Stimulated activated CD8-positive, alpha-beta memory T cell treated with anti-CD3 and anti-CD28 coated beads, Interleukin-12 subunit alpha, Interleukin-12 subunit beta, amount 100 ng/mL, for 24 hours (primary cell): ENCODE data around the gene PCDHA3.
"Not testable (repeated sequence)": the region's sequence is repeated elsewhere in the genome, so short reads cannot be mapped to it uniquely, and the experiment has no call there.

Experiments
- DNase-seq: peaks from one replicate; pipeline ENCODE4 v3.0.0-alpha.2; 2020; ENCODE audit errors: extremely low read depth

The PCDHA3 gene

DNA sequence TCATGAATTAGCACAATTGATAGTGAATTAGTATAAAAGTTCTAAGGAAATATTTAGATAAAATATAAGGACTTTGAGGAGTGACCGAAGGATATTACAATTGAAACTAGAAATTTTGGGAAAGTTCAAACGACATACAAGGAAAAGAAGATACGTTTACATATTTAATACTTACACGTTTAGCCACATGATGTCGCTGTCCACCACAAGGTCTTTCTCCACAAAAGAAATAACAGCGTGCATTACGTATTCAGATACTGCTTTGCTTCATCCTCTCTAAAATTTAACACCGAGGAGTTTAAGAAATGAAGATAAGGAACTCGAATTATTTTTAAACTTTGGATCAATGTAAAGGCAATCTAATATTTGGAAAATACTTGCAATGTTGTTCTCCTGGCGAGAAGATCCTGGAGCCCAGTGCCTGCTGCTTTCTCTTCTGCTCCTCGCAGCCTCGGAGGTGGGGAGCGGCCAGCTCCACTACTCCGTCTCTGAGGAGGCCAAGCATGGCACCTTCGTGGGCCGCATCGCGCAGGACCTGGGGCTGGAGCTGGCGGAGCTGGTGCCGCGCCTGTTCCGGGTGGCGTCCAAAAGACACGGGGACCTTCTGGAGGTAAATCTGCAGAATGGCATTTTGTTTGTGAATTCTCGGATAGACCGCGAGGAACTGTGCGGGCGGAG lies at the start of gene PCDHA3:
Gene PCDHA3, plus strand, starts transcription at position 242 of the 678 bp plus-strand sequence.
- DNase-seq = no peak

DNA sequence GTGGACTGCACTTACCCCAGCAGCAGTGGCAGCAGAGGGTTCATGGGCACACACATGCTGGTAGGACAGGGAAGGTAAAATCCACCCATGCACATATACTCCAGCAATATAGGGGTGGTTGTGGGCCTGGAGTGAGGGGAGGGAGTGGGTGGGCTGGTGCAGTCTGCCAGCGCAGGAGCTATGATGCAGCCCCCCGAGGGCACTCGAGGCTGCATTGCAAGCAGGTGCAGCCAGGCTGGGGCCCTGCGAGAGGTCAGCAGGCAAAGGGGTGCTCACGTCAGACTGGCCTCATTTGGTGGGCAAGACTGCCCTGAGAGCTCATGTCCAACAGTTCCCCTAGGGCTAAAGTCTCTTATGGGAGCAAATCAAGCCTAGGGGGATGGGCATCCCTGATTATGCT lies 47.3 kb upstream of the PCDHA3 start:
- no peak for DNase-seq

DNA sequence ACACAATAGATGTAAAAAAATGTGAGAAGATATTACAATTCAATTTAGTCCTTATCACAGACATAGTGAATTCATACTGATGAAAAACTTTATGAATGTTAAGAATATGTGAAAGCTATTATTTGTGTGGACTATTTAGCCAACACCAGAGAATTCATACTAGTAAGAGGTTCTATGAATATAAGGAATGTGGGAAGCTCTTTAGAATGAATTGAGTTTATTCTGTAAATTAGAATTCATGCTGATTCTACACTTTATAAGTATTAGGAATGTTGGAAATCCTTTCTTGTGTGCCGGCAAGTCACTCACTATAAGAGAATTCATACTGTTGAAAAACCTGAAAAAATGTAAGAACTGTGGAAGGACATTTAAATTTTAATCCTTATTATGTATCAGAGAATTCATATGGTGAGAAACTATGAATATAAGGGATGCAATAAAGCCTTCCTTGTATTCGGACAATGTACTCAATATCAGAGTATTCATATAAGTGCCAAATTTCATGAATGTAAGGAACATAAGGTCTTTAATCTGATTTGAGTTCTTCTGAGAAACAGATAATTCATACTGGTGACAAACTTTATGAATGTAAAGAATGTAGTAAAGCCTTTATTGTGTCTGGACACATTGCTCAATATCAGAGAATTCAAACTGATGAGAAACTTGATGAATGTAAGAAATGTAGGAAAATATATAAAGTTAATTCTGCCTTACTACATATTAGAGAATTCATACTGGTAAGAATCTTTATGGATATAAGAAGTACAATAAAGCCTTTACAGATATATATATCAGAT lies 36.5 kb upstream of the PCDHA3 start:
- no peak for DNase-seq

DNA sequence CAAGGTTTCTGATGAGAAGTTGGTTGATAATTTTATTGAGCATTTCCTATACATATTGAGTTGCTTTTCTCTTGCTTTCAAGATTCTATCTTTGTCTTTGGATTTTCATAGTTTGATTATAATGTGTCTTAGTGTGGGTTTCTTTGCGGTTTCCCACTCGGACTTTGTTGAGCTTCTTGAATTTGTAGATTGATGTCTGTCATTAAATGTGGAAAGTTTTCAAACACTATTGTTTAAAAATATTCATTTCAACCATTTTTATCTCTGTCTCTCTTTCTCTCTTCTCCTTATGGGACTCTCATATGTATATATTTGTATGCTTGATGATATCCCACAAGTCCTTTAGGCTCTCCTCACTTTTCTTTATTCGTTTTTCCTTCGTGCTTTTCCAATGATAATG lies 33.4 kb upstream of the PCDHA3 start:
- no peak for DNase-seq

DNA sequence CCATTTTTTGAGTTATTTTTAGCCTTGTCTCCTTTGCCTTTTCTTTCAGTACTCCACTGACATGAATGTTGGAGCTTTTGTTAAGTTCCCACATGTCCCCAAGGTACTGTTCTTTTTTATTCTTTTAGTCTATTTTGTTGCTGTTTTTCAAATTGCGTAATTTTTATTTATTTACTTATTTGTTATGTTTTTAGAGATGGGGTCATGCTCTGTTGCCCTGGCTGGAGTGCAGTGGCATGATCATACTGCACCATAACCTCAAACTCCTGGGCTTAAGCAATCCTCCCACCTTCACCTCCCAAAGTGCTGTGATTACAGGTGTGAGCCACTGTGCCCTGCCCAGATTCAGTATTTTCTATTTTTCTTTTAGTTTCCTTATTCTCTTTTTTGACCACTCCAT lies 20.3 kb upstream of the PCDHA3 start:
- no peak for DNase-seq

- DNase-seq = no peak
These were observed 14.8 kb upstream of the PCDHA3 start, which contains the start of gene PCDHA1 for GRCh38 chr5:140785905-140786686. TSS of gene PCDHA1 (plus strand) at chr5:140786140.

GRCh38 chr5:140787422-140787821 lies 13.4 kb upstream of the PCDHA3 start:
- not testable (repeated sequence) for DNase-seq

DNA sequence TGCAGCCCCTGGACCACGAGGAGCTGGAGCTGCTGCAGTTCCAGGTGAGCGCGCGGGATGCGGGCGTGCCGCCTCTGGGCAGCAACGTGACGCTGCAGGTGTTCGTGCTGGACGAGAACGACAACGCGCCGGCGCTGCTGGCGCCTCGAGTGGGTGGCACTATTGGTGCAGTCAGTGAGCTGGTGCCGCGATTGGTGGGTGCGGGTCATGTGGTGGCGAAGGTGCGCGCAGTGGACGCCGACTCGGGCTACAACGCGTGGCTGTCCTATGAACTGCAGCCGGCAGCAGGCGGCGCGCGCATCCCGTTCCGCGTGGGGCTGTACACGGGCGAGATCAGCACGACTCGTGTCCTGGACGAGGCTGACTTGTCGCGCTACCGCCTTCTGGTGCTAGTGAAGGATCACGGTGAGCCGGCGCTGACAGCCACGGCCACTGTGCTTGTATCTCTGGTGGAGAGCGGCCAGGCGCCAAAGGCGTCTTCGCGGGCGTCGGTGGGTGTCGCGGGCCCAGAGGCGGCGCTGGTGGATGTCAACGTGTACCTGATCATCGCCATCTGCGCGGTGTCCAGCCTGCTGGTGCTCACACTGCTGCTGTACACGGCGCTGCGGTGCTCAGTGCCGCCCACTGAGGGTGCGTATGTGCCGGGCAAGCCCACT lies 12.9 kb upstream of the PCDHA3 start:
- not testable (repeated sequence) for DNase-seq

DNA sequence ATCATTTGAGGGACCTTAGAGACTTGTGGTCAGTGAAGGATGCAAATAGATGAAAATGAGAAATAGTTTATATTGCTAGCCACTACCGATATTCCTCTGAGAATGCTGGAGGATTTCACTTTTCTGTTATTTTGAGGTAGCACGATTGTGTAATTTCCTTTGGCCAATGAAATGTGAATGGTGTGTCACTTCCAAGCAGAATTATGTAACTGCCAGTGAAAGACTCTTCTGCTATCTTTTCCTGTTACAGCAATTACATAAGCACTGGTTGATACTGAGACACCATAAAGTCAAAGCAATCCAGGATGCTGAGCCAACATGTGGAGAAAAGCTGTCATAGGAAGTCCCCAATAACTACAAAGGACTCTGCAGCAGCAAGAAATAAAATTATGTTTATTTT lies 9.8 kb upstream of the PCDHA3 start:
- DNase-seq = no peak

DNA sequence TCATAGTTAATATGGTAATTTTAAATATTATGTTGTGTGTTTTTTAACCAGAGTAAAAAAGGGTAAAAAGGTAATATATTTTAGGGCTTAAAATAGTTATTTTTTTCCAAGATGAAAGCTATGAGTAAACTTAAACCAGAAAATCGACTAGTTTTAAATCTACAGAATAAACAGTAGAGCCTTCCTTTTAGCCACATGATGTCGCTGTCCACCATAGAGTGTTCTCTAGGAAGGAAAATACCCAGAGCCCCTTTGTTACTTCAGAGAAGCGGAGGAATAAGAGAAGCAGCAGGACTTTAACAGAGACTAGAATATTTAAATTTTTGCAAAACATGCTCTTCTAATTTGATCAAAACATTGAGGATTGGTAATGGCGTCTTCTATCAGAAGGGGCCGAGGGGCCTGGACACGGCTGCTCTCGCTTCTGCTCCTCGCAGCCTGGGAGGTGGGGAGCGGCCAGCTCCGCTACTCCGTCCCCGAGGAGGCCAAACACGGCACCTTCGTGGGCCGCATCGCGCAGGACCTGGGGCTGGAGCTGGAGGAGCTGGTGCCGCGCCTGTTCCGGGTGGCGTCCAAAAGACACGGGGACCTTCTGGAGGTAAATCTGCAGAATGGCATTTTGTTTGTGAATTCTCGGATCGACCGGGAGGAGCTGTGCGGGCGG lies 6.1 kb upstream of the PCDHA3 start, which contains the start of gene PCDHA2:
Gene PCDHA2, plus strand, starts transcription at position 258 of the 664 bp plus-strand sequence.
- DNase-seq = no peak

DNA sequence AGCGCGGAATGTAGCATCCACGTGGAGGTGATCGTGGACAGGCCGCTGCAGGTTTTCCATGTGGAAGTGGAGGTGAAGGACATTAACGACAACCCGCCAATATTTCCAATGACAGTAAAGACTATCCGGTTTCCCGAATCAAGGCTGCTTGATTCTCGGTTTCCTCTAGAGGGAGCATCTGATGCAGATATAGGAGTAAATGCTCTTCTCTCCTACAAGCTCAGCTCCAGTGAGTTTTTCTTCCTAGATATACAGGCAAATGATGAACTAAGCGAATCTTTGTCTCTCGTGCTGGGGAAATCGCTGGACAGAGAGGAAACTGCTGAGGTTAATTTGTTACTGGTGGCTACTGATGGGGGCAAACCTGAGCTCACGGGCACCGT lies 5.6 kb upstream of the PCDHA3 start:
- DNase-seq = no peak

GRCh38 chr5:140796072-140796717 lies 4.7 kb upstream of the PCDHA3 start:
- DNase-seq = not testable (repeated sequence)

- DNase-seq = no peak
These were observed 4.2 kb upstream of the PCDHA3 start for GRCh38 chr5:140796718-140797095.

- no peak for DNase-seq
These were observed 611 bp downstream of the PCDHA3 start for GRCh38 chr5:140801494-140801841.

GRCh38 chr5:140802381-140802780 lies 1.5 kb downstream of the PCDHA3 start:
- not testable (repeated sequence) for DNase-seq

GRCh38 chr5:140802781-140803271 lies 2.0 kb downstream of the PCDHA3 start:
- no peak for DNase-seq

- DNase-seq = no peak
These were observed 6.2 kb downstream of the PCDHA3 start, which contains the start of gene PCDHA4 for GRCh38 chr5:140806834-140807775. TSS of gene PCDHA4 (plus strand) at chr5:140807068.

DNA sequence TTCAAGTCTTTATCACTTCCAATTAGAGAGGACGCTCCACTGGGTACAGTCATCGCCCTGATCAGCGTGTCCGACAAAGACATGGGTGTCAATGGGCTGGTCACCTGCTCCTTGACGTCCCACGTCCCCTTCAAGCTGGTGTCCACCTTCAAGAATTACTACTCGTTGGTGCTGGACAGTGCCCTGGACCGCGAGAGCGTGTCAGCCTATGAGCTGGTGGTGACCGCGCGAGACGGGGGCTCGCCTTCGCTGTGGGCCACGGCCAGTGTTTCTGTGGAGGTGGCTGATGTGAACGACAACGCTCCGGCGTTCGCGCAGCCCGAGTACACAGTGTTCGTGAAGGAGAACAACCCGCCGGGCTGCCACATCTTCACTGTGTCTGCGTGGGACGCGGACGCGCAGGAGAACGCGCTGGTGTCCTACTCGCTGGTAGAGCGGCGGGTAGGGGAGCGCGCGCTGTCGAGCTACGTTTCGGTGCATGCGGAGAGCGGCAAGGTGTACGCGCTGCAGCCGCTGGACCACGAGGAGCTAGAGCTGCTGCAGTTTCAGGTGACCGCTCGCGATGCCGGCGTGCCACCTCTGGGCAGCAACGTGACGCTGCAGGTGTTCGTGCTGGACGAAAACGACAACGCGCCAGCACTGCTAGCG lies 7.5 kb downstream of the PCDHA3 start:
- DNase-seq = not testable (repeated sequence)

GRCh38 chr5:140808889-140809291 lies 8.0 kb downstream of the PCDHA3 start:
- DNase-seq = no peak
